Sigmoid colon (tissue), 7 donors: ENCODE measurements around the gene PGBD2. TPM values are rescaled to one million over a fixed set of nuclear protein-coding genes. Genes with fewer than 3 reads are reported as not detected.

Experiments used
- DNase-seq: peaks from one replicate; pipeline ENCODE4 v3.0.0-alpha.2; 2019
- H3K27ac ChIP-seq, 4 donors: fragments of 200-600 bp; sonication (generic); one replicate each; pipeline ENCODE4 v1.5.1; 2016 to 2019; ENCODE audit warnings: mild to moderate bottlenecking in 1 of 4
- H3K27me3 ChIP-seq, 3 donors: fragments of 200-600 bp; sonication (generic); one replicate each; pipeline ENCODE4 v1.5.1; 2019; ENCODE audit warnings: mild to moderate bottlenecking in 1 of 3
- H3K36me3 ChIP-seq, 4 donors: fragments of 200-600 bp; sonication (generic); one replicate each; pipeline ENCODE4 v1.5.1; 2016 to 2019
- H3K4me1 ChIP-seq, 4 donors: fragments of 200-600 bp; sonication (generic); one replicate each; pipeline ENCODE4 v1.5.1; 2017 to 2019
- H3K4me3 ChIP-seq, 4 donors: fragments of 200-600 bp; sonication (generic); one replicate each; pipeline ENCODE4 v1.5.1; 2017 to 2019; ENCODE audit warnings: mild to moderate bottlenecking in 2 of 4, moderate library complexity in 1 of 4
- H3K9me3 ChIP-seq, 4 donors: fragments of 200-600 bp in 3 of 4; sonication (generic) in 3 of 4; one replicate each; pipeline versions ENCODE4 v1.5.1 to v1.6.1; 2013 to 2019
- EP300 ChIP-seq, 4 donors: sonication (generic); formaldehyde crosslinking; IDR thresholded peaks; one replicate each; pipeline ENCODE4 v1.6.1; 2017; ENCODE audit warnings: antibody characterized with exemption in 4 of 4
- POLR2A ChIP-seq, 2 donors: fragments of 450-650 bp; IDR thresholded peaks; one replicate each; pipeline ENCODE4 v1.6.1; 2016; ENCODE audit warnings: antibody characterized with exemption in 2 of 2, mild to moderate bottlenecking in 2 of 2, moderate library complexity in 2 of 2
- POLR2AphosphoS5 ChIP-seq, 4 donors: sonication (generic); formaldehyde crosslinking; IDR thresholded peaks; one replicate each; pipeline ENCODE4 v1.6.1; 2017; ENCODE audit warnings: antibody characterized with exemption in 4 of 4
- WGBS, 2 donors: extraction: QIAGEN DNeasy Blood & Tissue Kit; methylation state at CpG; one replicate each; pipeline ENCODE4 v1.1.7; 2013; 5-methylcytosine and 5-hydroxymethylcytosine counted together
- intact Hi-C: fragments of 100-400 bp; cut with DNase I; formaldehyde crosslinking; loops from one replicate; pipeline ENCODE4 v1.15.1; 2023
- polyA plus RNA-seq, 3 donors: library from polyadenylated mRNA; stranded (reverse); fragments of 200-250 nt; gene quantifications; one replicate each; pipeline ENCODE4 v1.2.3, GENCODE V29; 2013
- total RNA-seq, 4 donors: library from RNA; depleted of rRNA; stranded (reverse); fragments of >200 nt; gene quantifications; one replicate each; pipeline ENCODE4 v1.1.0, GENCODE V29; 2016
- TF ChIP-seq, protein P1 (sequence below), 4 experiments: fragments of 450-650 bp in 3 of 4; fragments of 200-600 bp in 1 of 4; IDR thresholded peaks; one replicate each; pipeline ENCODE4 v1.5.1; 2016 to 2019; ENCODE audit warnings: antibody characterized with exemption in 4 of 4, mild to moderate bottlenecking in 3 of 4, moderate library complexity in 2 of 4
- donor health status: healthy with polysubstance abuse.
- donor health status: Bipolar disorder and iron deficiency.
- donor health status: healthy.

PGBD2 gene, protein sequence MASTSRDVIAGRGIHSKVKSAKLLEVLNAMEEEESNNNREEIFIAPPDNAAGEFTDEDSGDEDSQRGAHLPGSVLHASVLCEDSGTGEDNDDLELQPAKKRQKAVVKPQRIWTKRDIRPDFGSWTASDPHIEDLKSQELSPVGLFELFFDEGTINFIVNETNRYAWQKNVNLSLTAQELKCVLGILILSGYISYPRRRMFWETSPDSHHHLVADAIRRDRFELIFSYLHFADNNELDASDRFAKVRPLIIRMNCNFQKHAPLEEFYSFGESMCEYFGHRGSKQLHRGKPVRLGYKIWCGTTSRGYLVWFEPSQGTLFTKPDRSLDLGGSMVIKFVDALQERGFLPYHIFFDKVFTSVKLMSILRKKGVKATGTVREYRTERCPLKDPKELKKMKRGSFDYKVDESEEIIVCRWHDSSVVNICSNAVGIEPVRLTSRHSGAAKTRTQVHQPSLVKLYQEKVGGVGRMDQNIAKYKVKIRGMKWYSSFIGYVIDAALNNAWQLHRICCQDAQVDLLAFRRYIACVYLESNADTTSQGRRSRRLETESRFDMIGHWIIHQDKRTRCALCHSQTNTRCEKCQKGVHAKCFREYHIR
- total RNA-seq (1 to 10 TPM; 3.3 to 5.4 (median 4.3) TPM), polyA plus RNA-seq (1 to 10 TPM; 3.0 to 6.0 (median 5.1) TPM)

DNA sequence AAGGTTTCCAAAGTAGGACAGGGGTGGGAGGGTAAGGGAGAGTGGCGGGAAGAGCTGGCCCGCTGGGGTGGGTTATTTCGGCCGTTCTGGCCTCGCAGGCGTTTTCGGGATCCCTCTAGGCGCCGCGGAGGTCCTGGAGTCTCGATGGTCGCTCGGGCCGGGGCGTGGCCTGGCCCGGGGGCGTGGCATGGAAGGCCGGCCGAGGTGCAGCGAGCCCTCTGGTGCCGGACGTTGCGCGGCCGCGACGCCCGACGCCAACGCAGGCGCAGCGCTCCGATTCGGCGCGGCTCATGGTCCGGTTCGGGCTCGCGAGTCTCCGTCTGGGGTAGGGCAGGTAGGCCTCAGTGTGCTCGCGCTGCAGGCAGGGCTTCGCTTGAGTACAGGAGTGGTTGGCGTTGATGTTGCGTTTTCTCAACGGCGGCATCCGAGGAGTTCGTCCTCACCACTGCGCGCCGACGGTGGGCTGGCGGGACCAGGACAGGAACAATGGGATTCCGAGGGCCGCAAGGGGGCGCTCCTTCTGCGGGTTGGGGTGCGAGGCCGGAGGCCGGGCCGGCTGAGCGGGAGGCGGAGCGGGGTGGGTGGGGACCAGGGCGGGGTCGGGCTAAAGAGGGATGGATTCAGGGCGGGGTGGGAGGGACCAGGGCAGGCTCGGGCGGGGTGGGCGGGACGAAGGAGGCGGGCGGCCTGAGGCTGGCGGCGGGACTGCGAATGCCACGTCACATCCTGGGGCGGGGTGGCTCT is at the start of gene PGBD2:
PGBD2 (plus strand) TSS at position 227 of the 744 bp plus-strand sequence. CDS start 7,628 bp downstream, outside the sequence.
- intact Hi-C loops: loop anchor here (1.0 to 2.0 kb wide), 2 partner anchors 32 to 67 kb away; partner anchors contain the start of gene ZNF672
- Histone ChIP-seq H3K27ac (peak within 1 kb of the TSS; percentile 85 to 96 (median 93)), H3K36me3 (no peaks in the 10 kb centered on the region), H3K27me3 (no peaks in the 10 kb centered on the region), H3K4me1 (peaks cover 0 to 15% (median 12%) of the 10 kb centered on the region in 4 donors), H3K9me3 (no peaks in the 10 kb centered on the region), H3K4me3 (peak within 1 kb of the TSS; percentile 55 to 67 (median 57))
- TF ChIP-seq POLR2A (IDR thresholded peaks at IDR 0.05): peak in 1 of 2 donors; percentile 40
- TF ChIP-seq, protein P1, sequence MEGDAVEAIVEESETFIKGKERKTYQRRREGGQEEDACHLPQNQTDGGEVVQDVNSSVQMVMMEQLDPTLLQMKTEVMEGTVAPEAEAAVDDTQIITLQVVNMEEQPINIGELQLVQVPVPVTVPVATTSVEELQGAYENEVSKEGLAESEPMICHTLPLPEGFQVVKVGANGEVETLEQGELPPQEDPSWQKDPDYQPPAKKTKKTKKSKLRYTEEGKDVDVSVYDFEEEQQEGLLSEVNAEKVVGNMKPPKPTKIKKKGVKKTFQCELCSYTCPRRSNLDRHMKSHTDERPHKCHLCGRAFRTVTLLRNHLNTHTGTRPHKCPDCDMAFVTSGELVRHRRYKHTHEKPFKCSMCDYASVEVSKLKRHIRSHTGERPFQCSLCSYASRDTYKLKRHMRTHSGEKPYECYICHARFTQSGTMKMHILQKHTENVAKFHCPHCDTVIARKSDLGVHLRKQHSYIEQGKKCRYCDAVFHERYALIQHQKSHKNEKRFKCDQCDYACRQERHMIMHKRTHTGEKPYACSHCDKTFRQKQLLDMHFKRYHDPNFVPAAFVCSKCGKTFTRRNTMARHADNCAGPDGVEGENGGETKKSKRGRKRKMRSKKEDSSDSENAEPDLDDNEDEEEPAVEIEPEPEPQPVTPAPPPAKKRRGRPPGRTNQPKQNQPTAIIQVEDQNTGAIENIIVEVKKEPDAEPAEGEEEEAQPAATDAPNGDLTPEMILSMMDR (IDR thresholded peaks at IDR 0.05): peak; percentile 43 to 48 (median 46)
- TF ChIP-seq POLR2AphosphoS5 (IDR thresholded peaks at IDR 0.05): peak; percentile 72 to 92 (median 84)
- no peak for TF ChIP-seq EP300 (IDR thresholded peaks at IDR 0.05)
- DNase-seq: peak; percentile 95
- 1% methylated on average over 80 of the region's 80 CpGs for WGBS, 2 donors

DNA sequence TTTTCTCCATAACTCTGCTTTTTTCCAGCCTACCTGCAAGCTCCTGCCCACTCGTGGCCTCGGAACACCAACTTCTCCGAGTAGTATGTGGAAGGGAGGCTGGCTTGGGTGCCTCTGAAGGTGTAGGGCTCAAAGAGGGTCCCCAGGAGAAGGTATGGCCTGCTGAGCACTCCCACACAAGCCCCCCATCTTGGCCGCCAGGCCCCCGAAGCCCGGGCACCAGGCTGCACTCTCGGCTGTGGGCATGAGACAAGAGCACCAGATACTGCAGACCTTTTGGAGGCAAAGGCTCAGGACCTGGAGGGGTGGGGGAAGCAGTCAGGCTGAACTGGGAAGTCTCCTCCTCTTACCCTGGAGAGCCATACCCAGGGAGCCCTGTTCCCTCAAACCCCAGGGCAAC is 48.8 kb upstream of the PGBD2 start:
- no peaks in the 10 kb centered on the region for H3K27me3 ChIP-seq
- H3K4me1 ChIP-seq: peaks cover 0 to 28% (median 21%) of the 10 kb centered on the region in 4 donors
- TF ChIP-seq POLR2AphosphoS5 (IDR thresholded peaks at IDR 0.05): no peak
- 87 to 88% methylated on average over 7 of the region's 7 CpGs for WGBS, 2 donors
- no peak overlapping the region for H3K27ac ChIP-seq
- no peaks in the 10 kb centered on the region for H3K9me3 ChIP-seq
- no peak for DNase-seq
- intact Hi-C loops: no loop called here
- H3K4me3 ChIP-seq: no peak overlapping the region
- H3K36me3 ChIP-seq: peaks cover 0 to 22% (median 7%) of the 10 kb centered on the region in 4 donors

DNA sequence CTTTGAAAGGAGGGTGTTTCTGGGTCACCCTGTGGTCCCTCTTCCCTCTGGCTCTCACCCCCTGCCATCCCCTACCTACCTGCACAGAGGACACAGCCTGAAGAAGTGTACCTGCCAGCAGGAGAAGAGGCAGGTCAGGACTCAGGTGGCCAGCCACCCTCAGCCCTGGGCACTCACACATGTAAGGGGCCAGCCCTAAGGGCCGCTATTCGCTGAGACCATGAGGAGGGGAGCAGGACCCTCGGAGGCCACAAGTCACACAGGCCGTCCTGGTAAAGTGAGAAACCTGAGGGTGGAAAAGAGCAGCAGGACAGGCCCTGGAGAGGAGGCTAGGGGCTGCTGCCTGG is 48.3 kb upstream of the PGBD2 start:
- Histone ChIP-seq H3K27ac (peak overlapping the region in 3 of 4 donors; percentile 92 to 96 (median 93)), H3K4me1 (peaks cover 0 to 30% (median 23%) of the 10 kb centered on the region in 4 donors), H3K9me3 (no peaks in the 10 kb centered on the region), H3K27me3 (no peaks in the 10 kb centered on the region), H3K4me3 (peak overlapping the region; percentile 43 to 61 (median 58)), H3K36me3 (peaks cover 0 to 22% (median 7%) of the 10 kb centered on the region in 4 donors)
- TF ChIP-seq POLR2A (IDR thresholded peaks at IDR 0.05) (no peak), POLR2AphosphoS5 (IDR thresholded peaks at IDR 0.05) (no peak), EP300 (IDR thresholded peaks at IDR 0.05) (no peak)
- TF ChIP-seq, protein P1 (IDR thresholded peaks at IDR 0.05): no peak
- WGBS, 2 donors: 8 to 16% methylated on average over 4 of the region's 4 CpGs
- DNase-seq: no peak
- intact Hi-C loops: loop anchor here (1.0 to 2.0 kb wide), 2 partner anchors 15 to 18 kb away; no protein-coding TSS in a partner anchor

DNA sequence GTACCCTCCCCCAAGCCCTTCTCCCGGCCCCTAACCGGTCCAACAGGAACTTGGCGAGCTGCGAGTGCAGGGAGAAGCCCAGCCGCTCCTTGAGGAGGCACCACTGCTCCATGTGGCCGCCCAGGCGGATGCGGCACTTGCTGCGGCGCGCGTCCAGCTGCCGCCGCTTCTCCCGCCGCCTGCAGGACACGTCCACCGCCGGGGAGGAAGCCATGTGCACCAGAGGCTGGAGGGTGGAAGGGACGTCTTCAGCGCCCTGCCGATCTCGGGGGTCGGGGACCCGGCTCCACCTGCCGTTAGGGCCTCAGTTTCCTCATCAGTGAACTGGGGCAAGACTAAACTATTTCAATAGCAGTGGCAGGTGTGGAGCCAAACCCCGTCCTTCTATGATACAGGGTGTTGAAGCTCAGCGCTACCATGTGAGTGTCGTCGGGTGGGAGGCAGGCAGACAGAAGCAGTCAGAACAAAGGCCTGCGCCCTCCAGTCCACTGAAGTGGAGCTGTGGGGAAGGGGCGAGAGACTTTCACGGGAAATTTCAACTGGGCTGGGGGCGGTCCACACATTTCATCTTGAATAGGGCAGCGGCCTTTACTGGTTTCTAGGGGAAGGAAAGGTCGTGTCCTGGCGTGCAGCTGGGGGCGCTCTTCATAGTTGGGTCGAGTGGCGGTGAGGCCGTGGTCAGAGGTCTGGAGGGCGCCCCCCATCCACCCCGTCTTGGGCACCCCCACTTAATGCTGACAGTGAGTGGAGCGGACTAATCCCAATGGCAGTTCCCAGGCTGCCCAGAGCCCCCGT is 47.7 kb upstream of the PGBD2 start:
- Histone ChIP-seq H3K4me3 (peak overlapping the region; percentile 43 to 61 (median 58)), H3K27me3 (no peaks in the 10 kb centered on the region), H3K9me3 (no peaks in the 10 kb centered on the region), H3K36me3 (peaks cover 0 to 22% (median 7%) of the 10 kb centered on the region in 4 donors), H3K27ac (peak overlapping the region; percentile 91 to 96 (median 92)), H3K4me1 (peaks cover 0 to 36% (median 27%) of the 10 kb centered on the region in 4 donors)
- intact Hi-C loops: loop anchor here (1.0 to 2.0 kb wide), 2 partner anchors 15 to 19 kb away; no protein-coding TSS in a partner anchor
- 1% methylated on average over 45 of the region's 45 CpGs for WGBS, 2 donors
- peak; percentile 87 for DNase-seq
- TF ChIP-seq EP300 (IDR thresholded peaks at IDR 0.05) (no peak), POLR2AphosphoS5 (IDR thresholded peaks at IDR 0.05) (peak in 3 of 4 donors; percentile 30 to 58 (median 52)), POLR2A (IDR thresholded peaks at IDR 0.05) (no peak)
- TF ChIP-seq, protein P1 (IDR thresholded peaks at IDR 0.05): peak in 2 of 4 experiments; percentile 20 to 34
